Inflammatory macrophage treated with lipopolysaccharide for 1 hour (primary cell): ENCODE data around the gene RPS17.
"Not testable (repeated sequence)": the region's sequence is repeated elsewhere in the genome, so short reads cannot be mapped to it uniquely, and the experiment has no call there.

Experiments used
- DNase-seq, 2 donors: peaks; one replicate each; pipeline ENCODE4 v3.0.0-alpha.2; 2020 to 2022

Gene RPS17

DNA sequence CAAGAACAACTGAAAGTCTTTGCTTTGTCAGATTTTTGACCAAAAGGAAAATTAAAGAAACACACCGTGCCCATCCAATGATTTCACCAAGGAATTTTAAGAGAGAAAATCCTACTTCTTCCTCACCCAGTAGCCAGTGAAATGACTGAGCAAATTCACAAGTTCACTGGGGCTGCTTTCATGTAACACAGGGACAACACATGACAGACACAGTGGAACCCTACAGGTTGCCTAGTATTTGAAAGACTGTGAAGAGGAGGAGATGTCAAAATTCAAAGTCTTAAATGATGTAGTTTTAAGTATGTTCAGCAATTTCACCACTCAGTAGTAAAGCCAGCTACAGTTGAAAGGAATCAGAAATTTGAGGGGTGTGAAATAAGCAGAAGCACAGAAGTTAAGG is 33.2 kb downstream of the RPS17 start:
- not testable (repeated sequence) for DNase-seq

DNA sequence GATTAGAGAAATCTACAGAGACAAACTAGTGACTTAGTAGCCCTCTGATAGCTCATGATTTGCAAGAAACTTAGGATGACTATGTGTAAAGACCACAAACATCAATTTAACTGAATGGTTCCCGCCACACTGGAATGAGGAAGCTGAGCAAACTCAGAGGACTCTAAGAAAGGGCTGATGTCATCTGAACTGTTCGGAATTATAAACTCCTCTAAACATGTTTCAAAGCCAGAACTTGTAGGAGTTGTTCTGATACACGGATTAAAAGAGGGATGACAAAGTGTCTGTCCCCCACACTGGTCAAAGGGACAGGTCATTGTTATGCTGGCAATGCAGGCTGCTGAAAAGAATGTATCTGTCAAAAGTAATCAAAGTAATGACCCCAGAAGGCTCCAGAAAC is 34.4 kb downstream of the RPS17 start:
- not testable (repeated sequence) for DNase-seq

DNA sequence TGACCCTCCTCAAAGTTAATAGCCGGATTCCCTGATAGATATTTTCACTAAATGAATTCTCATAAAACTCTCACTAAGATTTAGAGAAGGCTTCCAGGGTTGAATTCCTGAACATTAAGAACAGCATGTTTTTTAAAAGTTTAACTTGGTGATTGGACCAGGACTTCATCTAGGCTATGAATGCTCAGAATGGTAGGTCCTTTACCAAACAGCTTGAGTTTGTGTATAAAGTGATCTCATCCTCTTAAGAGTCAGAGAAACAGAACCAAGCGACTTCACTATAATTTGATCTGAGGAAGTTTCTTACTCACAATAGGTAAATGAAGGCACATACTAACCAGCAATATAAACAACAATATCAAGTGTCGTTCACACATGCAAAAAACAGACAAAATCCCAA is 36.2 kb downstream of the RPS17 start:
- not testable (repeated sequence) for DNase-seq

DNA sequence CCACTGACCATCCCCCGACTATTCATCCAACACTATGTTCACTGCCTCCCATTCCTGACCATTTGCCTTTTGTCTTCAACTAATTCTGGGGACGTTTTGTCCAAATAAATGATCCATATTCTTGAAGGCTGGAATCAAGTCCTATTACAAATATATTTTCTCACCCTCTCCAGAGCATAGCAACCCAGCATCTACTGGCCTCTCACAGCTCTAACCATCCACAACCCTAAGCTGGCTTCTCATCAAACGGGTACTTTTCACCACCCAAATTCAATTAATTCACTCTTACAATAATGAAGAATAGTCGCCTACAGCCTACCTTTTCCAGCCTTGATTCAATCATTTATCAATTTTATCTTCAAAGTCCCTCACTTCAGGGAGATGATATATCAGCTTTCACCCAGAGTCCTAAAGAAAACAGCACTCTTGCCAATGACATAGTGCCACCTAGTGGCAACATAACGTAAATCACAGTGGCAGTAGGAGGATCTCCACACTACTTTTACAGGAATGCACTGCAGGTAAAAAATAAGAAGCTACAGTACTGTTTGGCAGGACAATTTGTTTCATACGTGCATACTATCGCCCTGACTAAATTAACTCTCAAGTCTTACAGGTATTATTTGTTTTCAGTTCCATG is 37.4 kb downstream of the RPS17 start:
- DNase-seq: not testable (repeated sequence)

DNA sequence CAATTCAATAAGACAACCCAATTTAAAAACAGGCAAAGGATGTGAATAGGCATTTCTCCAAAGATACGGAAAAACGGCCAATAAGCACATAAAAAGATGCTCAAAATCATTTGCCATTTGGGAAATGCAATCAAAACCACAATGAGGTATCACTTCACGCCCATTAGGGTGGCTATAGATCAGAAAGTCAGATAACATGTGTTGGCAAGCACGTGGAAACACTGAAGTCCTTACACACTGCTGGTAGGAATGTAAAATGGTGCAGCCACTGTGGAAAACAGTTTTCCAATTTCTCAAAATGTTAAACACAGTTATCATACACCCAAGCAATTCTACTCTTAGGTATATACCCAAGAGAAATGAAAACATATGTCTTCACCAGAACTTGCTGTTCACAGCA is 39.5 kb downstream of the RPS17 start:
- not testable (repeated sequence) for DNase-seq

DNA sequence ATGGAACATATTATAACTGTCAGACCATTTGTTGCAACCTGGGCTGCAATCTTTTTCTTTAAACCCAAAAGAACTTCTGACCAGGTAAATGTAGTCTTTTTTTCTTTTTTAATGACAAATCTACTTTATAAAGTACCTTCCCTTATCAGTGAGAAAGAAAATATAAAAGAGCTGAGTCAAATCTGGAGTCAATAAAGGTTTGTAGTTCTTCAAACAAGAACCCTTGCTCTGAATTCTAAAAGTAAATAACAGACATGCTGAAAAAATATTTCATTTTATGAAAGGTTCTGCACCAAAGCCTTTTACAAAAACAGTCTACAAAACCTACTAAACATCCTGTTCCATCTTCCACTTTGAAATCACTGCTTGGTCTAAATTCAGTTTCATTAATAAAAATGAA is 42.3 kb downstream of the RPS17 start:
- DNase-seq: not testable (repeated sequence)

DNA sequence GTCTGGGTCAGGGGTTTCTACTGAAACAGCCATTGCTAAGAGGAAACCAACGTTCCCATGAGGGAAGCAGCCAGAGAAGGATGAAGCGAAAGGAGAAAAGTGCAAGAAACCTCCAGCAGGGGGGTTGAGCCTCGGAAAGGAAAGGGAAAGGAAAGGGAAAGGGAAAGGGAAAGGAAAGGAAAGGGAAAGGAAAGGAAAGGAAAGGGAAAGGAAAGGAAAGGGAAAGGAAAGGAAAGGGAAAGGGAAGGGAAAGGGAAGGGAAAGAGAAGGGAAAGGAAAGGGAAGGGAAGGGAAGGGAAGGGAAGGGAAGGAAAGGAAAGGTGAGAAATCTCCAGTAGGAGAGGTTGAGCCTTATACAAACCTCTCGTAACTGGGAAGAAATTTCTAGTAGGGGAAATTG is 52.0 kb downstream of the RPS17 start:
- DNase-seq: not testable (repeated sequence)

DNA sequence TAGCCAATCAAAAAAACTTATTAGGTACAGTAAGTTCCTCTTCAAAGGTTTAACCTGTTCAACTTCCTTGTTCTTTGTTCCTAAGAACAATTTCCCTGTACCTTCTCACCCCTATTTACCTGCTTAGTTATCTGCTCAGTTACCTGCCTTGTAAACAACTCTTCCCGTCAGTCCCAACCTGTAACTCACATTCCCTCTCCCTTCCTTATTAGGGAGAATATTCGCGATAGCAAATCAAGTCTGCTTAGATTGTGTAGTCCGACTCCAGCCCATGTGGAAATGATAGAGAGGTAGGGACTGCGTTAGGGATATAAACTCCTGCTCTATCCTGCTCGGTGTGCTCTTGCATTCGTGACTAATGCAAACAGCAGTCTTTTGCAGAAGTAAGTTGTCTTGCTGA is 53.2 kb downstream of the RPS17 start:
- DNase-seq: not testable (repeated sequence)
